Muscle of leg (tissue), 11 donors: ENCODE results near the gene RGS18. TPM values are rescaled to one million over a fixed set of nuclear protein-coding genes. Genes with fewer than 3 reads are reported as not detected.
"Not testable (repeated sequence)": the region's sequence is repeated elsewhere in the genome, so short reads cannot be mapped to it uniquely, and the experiment has no call there.

Experiments used
- DNase-seq: peaks from one replicate; pipeline ENCODE4 v3.0.0; 2013
- H3K27ac ChIP-seq: one replicate; pipeline ENCODE4 v1.5.1; 2013; ENCODE audit warnings: mild to moderate bottlenecking, low read length, control low read depth
- H3K27me3 ChIP-seq: one replicate; pipeline ENCODE4 v1.6.1; 2013; ENCODE audit warnings: low read length; ENCODE audit not compliant: control insufficient read depth, insufficient read depth
- H3K36me3 ChIP-seq: one replicate; pipeline ENCODE4 v1.6.1; 2013; ENCODE audit warnings: low read length; ENCODE audit not compliant: control insufficient read depth, insufficient read depth
- H3K4me1 ChIP-seq: one replicate; pipeline ENCODE4 v1.6.1; 2013; ENCODE audit warnings: low read length; ENCODE audit not compliant: control insufficient read depth, insufficient read depth
- H3K4me3 ChIP-seq: one replicate; pipeline ENCODE4 v1.5.1; 2013; ENCODE audit warnings: low read length, control low read depth
- H3K9me3 ChIP-seq: replicated peaks from 2 replicates; pipeline ENCODE4 v1.6.1; 2013; ENCODE audit warnings: low read depth, low read length; ENCODE audit not compliant: control insufficient read depth
- WGBS: methylation state at CpG from one replicate; pipeline ENCODE4 v1.1.5; 2013; ENCODE audit warnings: missing lambda C conversion rate; ENCODE audit not compliant: insufficient coverage; 5-methylcytosine and 5-hydroxymethylcytosine counted together
- polyA plus RNA-seq, 8 donors: library from polyadenylated mRNA; unstranded; fragments of 120-200 nt; gene quantifications; one replicate each; pipeline versions ENCODE4 v1.2.1 to v1.2.3, GENCODE V29; 2013; ENCODE audit warnings: inconsistent platforms in 1 of 8, low replicate concordance in 1 of 8; ENCODE audit not compliant: insufficient read length in 8 of 8, insufficient read depth in 1 of 8
- total RNA-seq: library from RNA; stranded (reverse); fragments of 120-200 nt; gene quantifications from one replicate; pipeline ENCODE4 v1.2.4, GENCODE V29; 2013

RGS18 gene
- total and polyA plus RNA-seq, 9 donors = 0.97 to 1.6 (median 1.1) TPM

- H3K36me3 ChIP-seq = no peaks in the 10 kb centered on the region
- H3K4me3 ChIP-seq = no peak overlapping the region
- H3K27ac ChIP-seq = no peak overlapping the region
- H3K4me1 ChIP-seq = no peaks in the 10 kb centered on the region
- 83% methylated on average over 2 of the region's 4 CpGs for whole genome bisulfite sequencing
- no peaks in the 10 kb centered on the region for H3K9me3 ChIP-seq
- no peaks in the 10 kb centered on the region for H3K27me3 ChIP-seq
- DNase-seq = no peak
Observed at GRCh38 chr1:192186197-192186596, 27.9 kb downstream of the RGS18 start.

- DNase-seq = no peak
- no peaks in the 10 kb centered on the region for H3K4me1 ChIP-seq
- WGBS = no CpG with 5 or more reads among the region's 2 CpGs
- no peaks in the 10 kb centered on the region for H3K27me3 ChIP-seq
- no peak overlapping the region for H3K27ac ChIP-seq
- no peaks in the 10 kb centered on the region for H3K9me3 ChIP-seq
- H3K4me3 ChIP-seq = no peak overlapping the region
- H3K36me3 ChIP-seq = no peaks in the 10 kb centered on the region
Observed at GRCh38 chr1:192190066-192190465, 31.8 kb downstream of the RGS18 start.

- Histone ChIP-seq H3K4me1 (no peaks in the 10 kb centered on the region), H3K27me3 (no peaks in the 10 kb centered on the region), H3K4me3 (no peak overlapping the region), H3K9me3 (peaks cover 10% of the 10 kb centered on the region), H3K36me3 (no peaks in the 10 kb centered on the region), H3K27ac (no peak overlapping the region)
- DNase-seq = no peak
- WGBS = 100% methylated on average over 2 of the region's 5 CpGs
Observed at GRCh38 chr1:192201303-192201702, 43.0 kb downstream of the RGS18 start.

GRCh38 chr1:192224396-192224795 is 66.1 kb downstream of the RGS18 start:
- no peak for DNase-seq
- H3K9me3 ChIP-seq = no peaks in the 10 kb centered on the region
- H3K4me1 ChIP-seq = no peaks in the 10 kb centered on the region
- H3K4me3 ChIP-seq = no peak overlapping the region
- no peaks in the 10 kb centered on the region for H3K27me3 ChIP-seq
- H3K36me3 ChIP-seq = no peaks in the 10 kb centered on the region
- no peak overlapping the region for H3K27ac ChIP-seq

GRCh38 chr1:192224846-192225245 is 66.6 kb downstream of the RGS18 start:
- Histone ChIP-seq H3K4me3 (no peak overlapping the region), H3K9me3 (no peaks in the 10 kb centered on the region), H3K4me1 (no peaks in the 10 kb centered on the region), H3K27ac (no peak overlapping the region), H3K36me3 (no peaks in the 10 kb centered on the region), H3K27me3 (no peaks in the 10 kb centered on the region)
- DNase-seq = no peak

GRCh38 chr1:192225266-192225665 is 67.0 kb downstream of the RGS18 start:
- Histone ChIP-seq H3K36me3 (no peaks in the 10 kb centered on the region), H3K4me1 (no peaks in the 10 kb centered on the region), H3K9me3 (no peaks in the 10 kb centered on the region), H3K4me3 (no peak overlapping the region), H3K27me3 (no peaks in the 10 kb centered on the region), H3K27ac (no peak overlapping the region)
- WGBS = no CpG with 5 or more reads among the region's 2 CpGs
- DNase-seq = no peak

GRCh38 chr1:192225703-192226102 is 67.4 kb downstream of the RGS18 start:
- no peak for DNase-seq
- no peaks in the 10 kb centered on the region for H3K9me3 ChIP-seq
- H3K36me3 ChIP-seq = no peaks in the 10 kb centered on the region
- H3K4me1 ChIP-seq = no peaks in the 10 kb centered on the region
- no peak overlapping the region for H3K27ac ChIP-seq
- H3K4me3 ChIP-seq = no peak overlapping the region
- WGBS = no CpG with 5 or more reads among the region's 3 CpGs
- H3K27me3 ChIP-seq = no peaks in the 10 kb centered on the region

GRCh38 chr1:192227330-192227729 is 69.1 kb downstream of the RGS18 start:
- WGBS = 73% methylated on average over 2 of the region's 5 CpGs
- Histone ChIP-seq H3K27ac (no peak overlapping the region), H3K36me3 (no peaks in the 10 kb centered on the region), H3K9me3 (no peaks in the 10 kb centered on the region), H3K4me1 (no peaks in the 10 kb centered on the region), H3K27me3 (no peaks in the 10 kb centered on the region), H3K4me3 (no peak overlapping the region)
- no peak for DNase-seq

GRCh38 chr1:192227980-192228379 is 69.7 kb downstream of the RGS18 start:
- H3K36me3 ChIP-seq, H3K27me3 ChIP-seq, H3K27ac ChIP-seq, DNase-seq, H3K9me3 ChIP-seq, H3K4me1 ChIP-seq, H3K4me3 ChIP-seq: not testable (repeated sequence)
- WGBS = 71% methylated on average over 3 of the region's 13 CpGs

GRCh38 chr1:192232817-192233417 is 74.7 kb downstream of the RGS18 start:
- 100% methylated on average over 2 of the region's 7 CpGs for WGBS
- H3K9me3 ChIP-seq = no peaks in the 10 kb centered on the region
- no peak for DNase-seq
- H3K4me3 ChIP-seq = no peak overlapping the region
- no peaks in the 10 kb centered on the region for H3K4me1 ChIP-seq
- no peaks in the 10 kb centered on the region for H3K27me3 ChIP-seq
- no peaks in the 10 kb centered on the region for H3K36me3 ChIP-seq
- H3K27ac ChIP-seq = no peak overlapping the region

GRCh38 chr1:192235127-192235526 is 76.9 kb downstream of the RGS18 start:
- H3K4me3 ChIP-seq = no peak overlapping the region

More at GRCh38 chr1:192235127-192235526, 76.9 kb downstream of the RGS18 start:
- Histone ChIP-seq H3K9me3 (no peaks in the 10 kb centered on the region), H3K36me3 (no peaks in the 10 kb centered on the region), H3K27me3 (no peaks in the 10 kb centered on the region), H3K27ac (no peak overlapping the region), H3K4me1 (no peaks in the 10 kb centered on the region)
- DNase-seq = no peak
